Lower leg skin (tissue), 3 donors: Measurements from ENCODE around the gene UBE4B.

Source experiments
- POLR2A ChIP-seq, 2 donors: fragments of 450-650 bp; IDR thresholded peaks; one replicate each; pipeline ENCODE4 v1.6.1; 2016 to 2017; ENCODE audit warnings: antibody characterized with exemption in 2 of 2, mild to moderate bottlenecking in 1 of 2, moderate library complexity in 1 of 2
- TF ChIP-seq, protein P1 (sequence below), 3 donors: fragments of 450-650 bp; IDR thresholded peaks; one replicate each; pipeline ENCODE4 v1.5.1; 2016; ENCODE audit warnings: antibody characterized with exemption in 3 of 3, mild to moderate bottlenecking in 3 of 3, moderate library complexity in 2 of 3

DNA sequence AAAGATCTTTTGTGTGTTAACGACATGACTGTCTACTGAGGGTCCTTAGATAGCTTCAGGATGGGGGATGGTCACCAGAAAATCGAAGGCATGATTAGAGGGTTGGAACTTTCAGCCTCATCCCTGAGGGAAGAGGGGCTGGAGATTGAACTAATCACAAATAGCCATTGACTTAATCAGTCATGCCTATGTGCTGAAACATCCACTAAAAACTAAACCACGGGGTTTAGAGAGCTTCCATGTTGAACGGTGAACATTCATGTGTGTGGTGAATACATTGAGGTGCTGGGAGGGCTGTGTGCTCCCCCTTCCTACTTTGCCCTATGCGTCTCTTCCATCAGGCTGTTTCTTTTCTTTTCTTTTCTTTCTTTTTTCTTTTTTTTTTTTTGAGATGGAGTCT, 18.7 kb upstream of the UBE4B start:
- no peak for TF ChIP-seq POLR2A (IDR thresholded peaks at IDR 0.05)
- TF ChIP-seq, protein P1, sequence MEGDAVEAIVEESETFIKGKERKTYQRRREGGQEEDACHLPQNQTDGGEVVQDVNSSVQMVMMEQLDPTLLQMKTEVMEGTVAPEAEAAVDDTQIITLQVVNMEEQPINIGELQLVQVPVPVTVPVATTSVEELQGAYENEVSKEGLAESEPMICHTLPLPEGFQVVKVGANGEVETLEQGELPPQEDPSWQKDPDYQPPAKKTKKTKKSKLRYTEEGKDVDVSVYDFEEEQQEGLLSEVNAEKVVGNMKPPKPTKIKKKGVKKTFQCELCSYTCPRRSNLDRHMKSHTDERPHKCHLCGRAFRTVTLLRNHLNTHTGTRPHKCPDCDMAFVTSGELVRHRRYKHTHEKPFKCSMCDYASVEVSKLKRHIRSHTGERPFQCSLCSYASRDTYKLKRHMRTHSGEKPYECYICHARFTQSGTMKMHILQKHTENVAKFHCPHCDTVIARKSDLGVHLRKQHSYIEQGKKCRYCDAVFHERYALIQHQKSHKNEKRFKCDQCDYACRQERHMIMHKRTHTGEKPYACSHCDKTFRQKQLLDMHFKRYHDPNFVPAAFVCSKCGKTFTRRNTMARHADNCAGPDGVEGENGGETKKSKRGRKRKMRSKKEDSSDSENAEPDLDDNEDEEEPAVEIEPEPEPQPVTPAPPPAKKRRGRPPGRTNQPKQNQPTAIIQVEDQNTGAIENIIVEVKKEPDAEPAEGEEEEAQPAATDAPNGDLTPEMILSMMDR (IDR thresholded peaks at IDR 0.05), result no peak
